ENCODE data around the gene CHST8.

DNA sequence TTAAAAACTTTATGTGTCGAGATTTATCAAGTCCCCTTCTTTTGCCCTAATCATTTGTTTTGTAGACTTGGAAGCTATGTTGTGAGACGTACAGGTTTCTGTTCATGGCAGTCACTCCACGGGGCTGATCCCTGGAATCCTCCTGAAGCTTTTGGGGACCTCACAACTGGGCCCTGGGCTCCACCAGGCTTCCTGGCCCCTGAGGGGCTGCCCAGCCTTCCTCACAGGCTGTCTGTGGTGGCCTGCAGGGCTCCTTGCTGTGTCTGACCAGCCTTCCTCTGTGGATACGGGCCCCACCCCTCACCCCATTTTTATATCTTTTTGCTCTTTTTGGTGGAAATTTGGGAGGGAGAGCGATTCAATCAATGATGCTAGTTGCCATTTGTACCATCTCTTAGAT, 38.1 kb downstream of the CHST8 start:
- TF ChIP-seq, protein P1, sequence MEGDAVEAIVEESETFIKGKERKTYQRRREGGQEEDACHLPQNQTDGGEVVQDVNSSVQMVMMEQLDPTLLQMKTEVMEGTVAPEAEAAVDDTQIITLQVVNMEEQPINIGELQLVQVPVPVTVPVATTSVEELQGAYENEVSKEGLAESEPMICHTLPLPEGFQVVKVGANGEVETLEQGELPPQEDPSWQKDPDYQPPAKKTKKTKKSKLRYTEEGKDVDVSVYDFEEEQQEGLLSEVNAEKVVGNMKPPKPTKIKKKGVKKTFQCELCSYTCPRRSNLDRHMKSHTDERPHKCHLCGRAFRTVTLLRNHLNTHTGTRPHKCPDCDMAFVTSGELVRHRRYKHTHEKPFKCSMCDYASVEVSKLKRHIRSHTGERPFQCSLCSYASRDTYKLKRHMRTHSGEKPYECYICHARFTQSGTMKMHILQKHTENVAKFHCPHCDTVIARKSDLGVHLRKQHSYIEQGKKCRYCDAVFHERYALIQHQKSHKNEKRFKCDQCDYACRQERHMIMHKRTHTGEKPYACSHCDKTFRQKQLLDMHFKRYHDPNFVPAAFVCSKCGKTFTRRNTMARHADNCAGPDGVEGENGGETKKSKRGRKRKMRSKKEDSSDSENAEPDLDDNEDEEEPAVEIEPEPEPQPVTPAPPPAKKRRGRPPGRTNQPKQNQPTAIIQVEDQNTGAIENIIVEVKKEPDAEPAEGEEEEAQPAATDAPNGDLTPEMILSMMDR (IDR thresholded peaks at IDR 0.05) = no peak
- no peak for TF ChIP-seq EP300 (IDR thresholded peaks at IDR 0.05; ENCODE audit: low read depth)
